Measurements from ENCODE around the gene ISY1.
"Not testable (repeated sequence)": the region's sequence is repeated elsewhere in the genome, so short reads cannot be mapped to it uniquely, and the experiment has no call there.

The ISY1 gene

DNA sequence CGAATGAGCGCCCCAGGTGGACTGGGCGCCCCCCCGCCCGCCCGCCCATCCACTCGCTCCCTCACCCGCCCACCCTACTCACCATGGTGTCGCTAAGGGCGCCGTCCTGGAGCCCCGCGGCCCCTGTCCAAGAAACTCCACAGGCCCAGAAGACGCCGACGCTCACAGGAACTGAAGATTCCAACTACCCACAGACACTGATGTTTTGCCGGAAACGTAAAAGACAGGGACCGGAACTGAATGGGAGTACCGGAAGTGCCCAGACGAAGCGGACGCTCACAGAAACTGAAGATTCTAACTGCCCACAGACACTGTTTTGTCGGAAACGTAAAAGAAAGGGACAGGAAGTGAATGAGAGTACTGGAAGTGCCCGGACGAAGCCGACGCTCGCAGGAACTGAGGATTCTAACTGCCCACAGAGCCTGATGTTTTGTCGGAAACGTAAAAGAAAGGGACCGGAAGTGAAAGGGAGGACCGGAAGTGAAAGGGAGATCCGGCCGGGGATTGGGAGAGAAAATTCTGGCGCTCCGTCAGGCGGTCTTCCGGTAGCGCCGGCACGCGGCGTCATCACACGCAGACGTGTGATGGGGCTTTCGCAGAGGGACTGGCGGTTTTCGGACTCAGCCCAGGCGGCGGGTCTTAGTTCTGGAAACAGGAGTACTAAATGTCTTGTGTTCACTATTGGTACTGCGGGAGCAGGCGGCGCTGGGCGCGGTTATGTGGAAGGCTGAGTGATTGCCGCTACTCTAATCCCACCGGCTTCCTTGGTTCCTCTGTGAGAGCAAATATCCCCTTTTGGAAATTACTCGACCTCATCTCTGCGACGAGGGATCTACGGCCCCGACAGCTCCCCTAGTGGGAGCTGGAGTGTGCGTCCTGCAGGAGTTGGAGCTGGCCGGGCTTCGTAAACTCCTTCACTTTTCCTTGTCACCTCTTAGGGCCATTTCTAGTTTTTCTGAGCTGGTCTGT, at the start of gene ISY1:
ISY1 (minus strand) TSS at position 173 of the 969 bp plus-strand sequence; CDS start at position 85, 88 bp downstream.
- peak; percentile 99 for DNase-seq (ENCODE audit: low read depth)

DNA sequence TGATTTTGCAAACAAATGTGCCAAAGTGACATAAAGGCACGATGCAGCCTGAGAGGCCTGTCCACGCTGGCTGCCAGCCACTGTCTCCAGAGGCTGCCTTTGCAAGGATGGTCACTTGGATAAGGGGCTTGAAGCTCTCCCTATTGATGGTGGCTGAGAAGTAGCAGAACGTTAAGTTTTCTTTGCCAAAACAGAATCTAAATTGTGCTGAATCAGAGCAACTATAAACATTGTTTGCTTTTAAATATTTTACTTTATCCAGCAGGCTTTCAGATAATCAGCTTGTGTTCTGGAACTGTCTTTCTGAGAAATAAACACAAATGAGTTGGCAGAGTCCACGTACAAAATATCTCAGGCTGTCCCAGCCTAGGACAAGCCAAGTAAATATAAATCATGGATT, 46.6 kb upstream of the ISY1 start:
- no peak for DNase-seq (ENCODE audit: low read depth)

DNA sequence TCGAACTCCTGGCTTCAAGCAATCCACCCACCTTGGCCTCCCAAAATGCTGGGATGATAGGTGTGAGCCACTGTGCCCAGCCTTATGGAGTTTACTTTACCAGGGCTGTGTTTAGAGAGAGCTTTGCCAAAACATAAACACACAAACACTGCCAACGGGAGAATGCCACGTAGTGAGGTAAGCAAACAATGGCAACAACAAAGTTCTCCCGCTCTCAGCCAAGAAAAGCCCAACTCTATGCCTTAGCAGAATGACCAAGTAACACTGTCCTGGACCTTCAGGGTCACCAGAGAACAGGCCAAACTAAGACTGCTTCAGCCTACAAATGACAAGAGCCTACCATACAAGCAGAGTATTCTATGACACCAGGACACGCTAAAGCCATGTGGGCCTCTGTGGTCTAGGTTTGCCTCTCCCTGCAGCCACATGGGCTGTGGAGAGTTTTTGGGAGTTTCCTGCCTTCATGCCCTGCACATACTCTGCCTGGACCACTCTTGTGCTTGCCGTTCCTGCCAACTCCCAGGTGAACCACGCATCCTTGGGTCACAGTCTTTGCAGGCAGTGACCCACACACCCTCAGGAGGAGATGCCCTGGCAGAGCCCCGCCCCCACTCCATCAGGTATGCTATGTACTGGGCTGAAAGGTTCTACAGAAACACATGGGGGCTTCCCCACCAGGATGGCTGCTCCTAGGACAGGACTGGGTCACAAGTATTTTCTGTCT, 44.4 kb upstream of the ISY1 start:
- DNase-seq (ENCODE audit: low read depth): no peak

DNA sequence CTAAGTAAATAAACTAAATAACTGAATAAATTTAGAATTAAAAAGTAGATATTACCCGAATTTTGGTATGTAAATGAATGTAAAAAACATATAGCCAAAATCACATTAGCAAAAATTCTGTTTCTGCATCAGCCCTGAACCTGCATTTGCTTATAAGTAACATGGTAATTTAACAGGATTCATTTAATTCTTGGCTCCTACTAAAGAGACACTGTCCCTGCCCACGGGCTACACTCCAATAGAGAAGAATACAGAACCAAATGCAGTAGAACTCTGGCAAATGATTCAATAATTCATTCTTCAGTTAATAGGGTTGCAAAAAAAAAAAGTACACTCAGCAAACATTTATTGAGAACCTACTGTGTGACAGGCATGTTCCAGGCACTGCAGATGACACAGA, 43.6 kb upstream of the ISY1 start:
- DNase-seq (ENCODE audit: low read depth): no peak

DNA sequence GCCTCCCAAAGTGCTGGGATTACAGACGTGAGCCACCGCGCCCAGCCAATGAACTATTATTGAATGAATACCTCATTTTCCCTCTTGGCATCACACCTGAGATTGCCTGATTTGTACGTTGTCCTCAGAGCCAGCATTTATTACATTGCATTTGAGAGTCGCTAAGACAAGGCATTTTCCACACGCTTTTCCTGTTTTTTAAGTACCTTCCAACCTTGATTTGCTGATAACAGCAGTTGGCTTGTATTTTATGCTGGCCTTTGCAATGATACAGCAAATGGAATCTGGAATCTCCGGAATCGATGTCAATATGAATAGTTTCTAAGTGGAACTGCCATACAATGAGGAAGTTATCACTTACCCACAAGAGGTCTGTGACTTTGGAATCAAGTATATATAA, 38.5 kb upstream of the ISY1 start:
- no peak for DNase-seq (ENCODE audit: low read depth)

DNA sequence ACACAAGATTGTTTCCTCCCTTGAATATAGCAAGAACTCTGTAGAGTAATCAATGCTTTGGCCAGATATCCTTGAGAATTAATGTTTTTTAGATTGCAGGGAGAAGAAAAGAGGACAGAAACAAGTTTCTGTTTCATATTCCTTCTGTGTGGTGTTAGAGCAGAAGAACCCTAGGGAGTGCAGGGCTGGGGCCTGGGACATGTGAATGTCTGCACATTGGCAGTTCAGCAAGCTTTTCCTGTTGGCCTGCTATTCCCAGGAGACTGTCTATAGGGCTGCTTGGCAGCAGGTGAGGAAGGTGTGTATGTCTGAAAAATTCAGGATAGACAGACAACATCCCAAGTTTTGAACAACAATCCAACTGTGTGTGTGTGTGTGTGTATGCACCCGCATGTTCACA, 36.5 kb upstream of the ISY1 start:
- DNase-seq (ENCODE audit: low read depth): no peak

DNA sequence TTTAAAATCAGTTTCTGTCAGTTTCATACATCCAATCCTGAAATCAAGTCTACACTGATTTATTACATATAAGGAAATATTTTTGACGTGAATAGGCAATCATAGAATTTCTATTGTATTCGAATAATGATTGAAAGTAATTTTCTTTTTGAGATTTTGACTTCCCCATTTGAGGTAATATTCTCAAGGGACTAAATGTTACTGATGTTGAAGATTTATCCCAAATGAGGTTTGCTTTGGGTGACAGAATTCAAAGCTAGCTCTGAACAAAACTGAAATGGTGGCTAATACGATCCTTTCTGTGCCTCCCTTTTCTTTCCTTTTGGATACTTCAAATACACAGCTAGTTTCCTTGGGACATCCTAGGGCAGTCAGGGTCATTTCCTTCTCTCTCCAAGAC, 35.7 kb upstream of the ISY1 start:
- no peak for DNase-seq (ENCODE audit: low read depth)

DNA sequence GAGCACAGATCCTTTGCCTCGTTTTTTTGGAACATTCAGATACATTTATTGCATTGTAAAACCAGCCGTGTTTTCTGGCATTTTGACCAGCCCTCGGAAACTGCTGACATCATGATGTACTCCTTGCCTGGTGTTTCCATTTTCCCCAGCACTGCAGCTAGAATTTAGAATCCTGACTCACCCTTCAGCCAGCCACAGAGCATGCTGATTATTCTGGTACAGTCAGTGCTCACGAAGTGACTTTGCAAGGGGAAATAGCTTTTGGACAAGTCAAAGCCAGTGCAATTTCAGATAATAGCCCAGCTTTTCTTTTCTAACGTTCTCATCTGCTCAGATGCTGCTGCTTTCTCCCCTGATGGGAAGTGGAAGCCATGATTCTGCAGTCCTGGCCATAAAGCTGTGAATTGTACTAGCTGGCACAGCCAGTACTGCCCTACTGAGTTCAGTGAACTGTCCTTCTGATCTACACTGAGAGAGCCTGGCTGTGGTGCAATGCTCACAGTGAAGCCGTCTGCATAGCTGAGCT, 34.9 kb upstream of the ISY1 start:
- DNase-seq (ENCODE audit: low read depth): peak; percentile 96

DNA sequence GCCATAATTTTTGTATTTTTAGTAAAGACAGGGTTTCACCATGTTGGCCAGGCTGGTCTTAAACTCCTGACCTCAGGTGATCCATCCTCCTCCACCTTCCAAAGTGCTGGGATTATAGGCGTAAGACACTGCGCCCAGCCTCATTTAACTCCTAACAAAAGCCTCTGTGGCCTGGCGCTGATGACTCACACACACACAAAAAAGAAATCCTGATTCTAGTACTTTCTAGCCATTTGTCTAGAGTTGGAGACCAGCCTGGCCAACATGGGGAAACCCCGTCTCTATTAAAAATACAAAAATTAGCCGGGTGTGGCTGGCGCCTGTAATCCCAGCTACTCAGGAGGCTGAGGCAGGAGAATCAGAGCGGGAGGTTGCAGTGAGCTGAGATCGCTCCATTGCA, 28.9 kb upstream of the ISY1 start:
- not testable (repeated sequence) for DNase-seq (ENCODE audit: low read depth)

DNA sequence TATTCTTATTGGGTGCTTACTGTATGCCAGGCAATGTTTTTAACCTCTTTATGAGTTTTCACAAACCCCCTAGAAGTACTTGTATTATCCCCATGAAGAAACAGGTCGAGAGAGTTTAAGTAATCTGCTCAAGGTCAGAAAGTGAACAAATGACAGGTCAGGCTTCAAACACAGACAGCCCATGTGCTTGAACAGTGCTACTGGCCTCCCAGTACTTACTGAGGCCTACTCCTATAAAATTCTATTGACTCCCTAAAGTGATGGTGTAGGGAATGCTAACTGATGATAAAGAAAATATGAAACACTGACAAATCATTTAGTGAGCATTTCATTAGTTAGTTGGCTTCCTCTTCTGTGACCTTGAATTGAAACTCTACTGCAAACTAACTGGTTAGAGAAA, 27.0 kb upstream of the ISY1 start:
- no peak for DNase-seq (ENCODE audit: low read depth)

DNA sequence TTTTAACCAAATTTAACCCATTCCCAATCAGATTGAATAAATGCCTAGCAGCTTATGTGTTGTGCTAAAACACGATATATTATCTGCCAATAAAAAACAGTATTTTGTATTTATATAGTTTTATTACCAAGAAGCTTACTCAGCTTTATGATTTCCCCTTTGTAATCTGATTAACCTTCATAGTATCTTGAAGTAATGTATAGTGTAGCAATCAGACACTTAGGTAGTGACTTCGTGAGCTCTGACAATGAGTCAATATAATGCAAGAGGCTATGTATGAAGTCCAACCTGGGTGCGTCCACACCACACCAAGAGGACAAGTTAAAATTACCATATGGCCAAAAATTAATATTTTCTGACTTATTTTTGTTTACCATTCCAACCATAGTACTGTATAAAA, 24.9 kb upstream of the ISY1 start:
- DNase-seq (ENCODE audit: low read depth): no peak

DNA sequence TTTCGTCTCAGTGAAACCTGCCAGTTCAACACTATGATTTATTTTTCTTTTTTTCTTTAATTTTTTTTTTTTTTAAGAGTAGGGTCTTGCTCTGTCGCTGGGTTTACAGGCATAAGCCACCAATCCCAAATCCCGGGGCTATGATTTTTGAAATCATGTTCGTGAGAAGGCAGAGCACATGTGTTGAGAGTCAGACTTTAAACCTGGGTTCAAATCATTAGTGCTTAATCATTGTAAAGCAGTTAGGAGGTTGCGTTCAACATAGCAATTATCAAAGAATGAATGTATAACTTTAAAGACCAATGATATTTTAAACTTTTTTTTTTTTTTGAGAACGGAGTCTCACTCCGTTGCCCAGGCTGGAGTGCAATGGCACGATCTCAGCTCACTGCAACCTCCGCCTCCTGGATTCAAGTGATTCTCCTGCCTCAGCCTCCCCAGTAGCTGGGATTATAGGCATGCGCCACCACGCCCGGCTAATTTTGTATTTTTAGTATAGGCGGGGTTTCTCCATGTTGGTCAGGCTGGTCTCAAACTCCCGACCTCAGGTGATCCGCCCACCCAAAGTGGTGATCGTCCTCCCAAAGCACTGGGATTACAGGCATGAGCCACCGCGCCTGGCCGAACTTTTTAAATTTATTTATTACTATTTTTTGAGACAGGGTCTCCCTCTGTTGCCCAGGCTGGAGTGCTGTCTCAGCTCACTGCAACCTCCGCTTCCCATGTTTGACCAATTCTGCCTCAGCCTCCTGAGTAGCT, 24.1 kb upstream of the ISY1 start:
- peak; percentile 17 for DNase-seq (ENCODE audit: low read depth)

DNA sequence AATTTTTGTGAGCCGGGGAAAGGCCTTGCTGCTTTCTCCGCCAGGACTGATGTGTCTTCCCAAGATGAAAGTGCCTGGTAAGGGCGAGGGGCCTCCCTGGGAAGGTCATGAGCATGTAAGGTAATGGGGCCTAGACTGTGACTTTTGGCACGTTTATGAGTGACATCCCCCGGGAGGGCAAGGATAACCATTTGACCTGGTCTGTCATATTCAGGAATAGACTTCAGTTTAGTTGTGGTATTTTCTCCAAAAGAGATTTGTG, 23.5 kb upstream of the ISY1 start:
- DNase-seq (ENCODE audit: low read depth): peak; percentile 52

DNA sequence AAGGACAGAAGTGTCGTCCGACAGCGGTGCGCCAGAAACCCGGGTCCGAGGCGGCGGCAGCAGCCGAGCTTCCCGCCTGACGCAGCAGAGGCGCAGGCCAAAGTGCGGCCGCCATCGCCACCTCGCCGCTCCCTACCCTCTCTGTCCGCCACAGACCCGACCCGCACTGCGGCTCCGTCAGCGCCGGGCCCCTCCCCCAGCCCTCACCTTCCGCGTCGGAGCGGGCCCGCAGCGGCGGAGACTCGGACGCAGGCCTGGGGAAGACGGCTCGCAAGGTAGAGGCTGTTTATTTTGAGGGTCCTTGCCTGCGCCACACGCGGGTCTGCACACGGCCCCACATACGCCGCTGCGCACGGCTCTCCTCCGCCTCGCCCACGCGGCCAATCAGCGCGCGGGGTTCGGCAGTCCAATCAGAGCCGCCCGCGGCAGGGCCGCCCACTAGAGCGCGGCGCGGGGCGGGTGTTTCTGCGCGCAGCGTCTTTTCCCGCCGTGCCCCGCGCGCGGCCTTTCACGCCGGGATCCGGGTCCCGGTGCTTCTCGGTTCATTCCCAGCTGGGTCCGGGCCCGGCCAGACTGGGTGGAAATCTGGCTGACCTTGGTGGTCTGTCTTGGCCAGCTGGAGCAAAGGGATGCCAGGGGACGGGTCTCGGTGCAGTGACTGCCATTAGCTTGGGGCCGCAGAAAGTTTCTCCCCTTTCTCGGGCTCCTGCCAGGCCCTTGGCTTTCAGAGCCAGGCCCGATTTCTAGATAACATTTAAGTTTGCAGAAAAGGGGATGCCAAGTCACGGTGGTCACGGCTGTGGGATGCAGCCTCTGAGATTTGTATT, 22.9 kb upstream of the ISY1 start, which contains the start of gene CNBP:
CNBP (minus strand) TSS at position 328 of the 827 bp plus-strand sequence. CDS start 12,139 bp downstream, outside the sequence.
- DNase-seq (ENCODE audit: low read depth): peak; percentile 96

DNA sequence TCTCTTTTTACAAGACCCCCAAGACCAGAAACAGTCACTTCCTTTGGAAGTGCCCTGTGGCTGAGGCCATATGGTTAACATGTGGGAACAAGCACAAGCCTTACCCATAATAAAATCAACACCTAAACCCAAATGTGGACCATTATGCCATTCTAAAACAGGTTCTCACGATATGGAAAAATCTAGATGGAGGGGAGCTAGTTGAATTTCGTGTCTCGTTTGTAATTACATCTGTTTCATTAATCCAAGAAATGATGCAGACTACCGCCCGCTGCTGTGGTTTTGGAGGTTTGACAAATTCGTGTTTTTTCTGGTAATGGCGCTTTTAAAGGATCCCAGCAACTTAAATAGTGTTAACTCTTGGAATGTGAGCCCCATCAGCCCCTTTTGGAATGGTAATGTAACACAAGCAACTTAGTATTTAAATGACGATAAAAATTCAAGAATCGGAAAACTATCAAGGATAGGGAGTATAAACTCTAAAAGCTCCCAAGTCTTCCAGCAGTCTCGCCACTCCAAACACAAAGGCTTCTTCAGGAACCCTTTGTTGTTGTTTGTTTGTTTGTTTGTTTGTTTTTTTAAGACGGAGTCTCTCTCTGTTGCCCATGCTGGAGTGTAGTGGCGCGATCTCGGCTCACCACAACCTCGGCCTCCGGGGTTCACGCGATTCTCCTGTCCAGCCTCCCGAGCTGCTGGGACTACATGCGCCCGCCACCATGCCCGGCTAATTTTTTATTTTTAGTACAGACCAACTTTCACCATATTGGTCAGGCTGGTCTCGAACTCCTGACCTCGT, 21.7 kb upstream of the ISY1 start:
- DNase-seq (ENCODE audit: low read depth): peak; percentile 76

DNA sequence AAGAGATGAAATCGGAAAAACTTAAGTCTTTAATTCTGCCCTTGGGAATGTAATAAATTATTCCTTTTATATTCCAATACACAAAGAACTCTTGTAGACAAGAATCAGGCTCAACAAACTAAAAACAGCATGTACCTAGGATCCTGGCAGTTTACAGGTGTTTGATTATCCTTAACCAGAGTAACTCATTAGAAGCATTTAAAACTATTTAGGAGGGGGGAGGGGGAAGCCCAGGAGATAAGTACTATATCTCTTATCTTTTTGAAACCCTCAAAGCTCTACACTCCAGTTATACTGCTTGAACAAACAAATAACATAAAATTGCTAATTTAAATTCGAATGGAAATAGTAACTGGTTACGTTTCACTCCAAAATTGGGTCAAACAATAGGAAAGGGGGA, 21.0 kb upstream of the ISY1 start:
- DNase-seq (ENCODE audit: low read depth): no peak

DNA sequence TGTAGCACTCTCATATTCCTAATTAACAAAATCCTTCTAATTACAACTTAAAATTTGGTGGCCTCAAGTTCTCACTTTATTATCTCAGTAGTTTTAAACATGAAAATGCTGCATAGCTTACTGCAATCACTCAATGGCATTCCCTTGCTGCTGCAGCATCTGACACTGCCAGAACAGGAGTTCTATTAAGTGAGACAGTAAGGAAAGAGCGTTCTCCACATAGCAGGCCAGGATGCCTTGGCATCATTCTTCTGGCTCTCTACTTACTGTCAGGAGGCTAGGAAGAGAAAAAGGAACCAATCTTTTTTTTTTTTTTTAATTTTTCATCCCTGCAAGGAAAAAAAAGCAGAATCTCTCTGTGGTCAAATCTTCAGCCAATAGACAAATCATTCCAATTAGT, 19.6 kb upstream of the ISY1 start:
- DNase-seq (ENCODE audit: low read depth): no peak

DNA sequence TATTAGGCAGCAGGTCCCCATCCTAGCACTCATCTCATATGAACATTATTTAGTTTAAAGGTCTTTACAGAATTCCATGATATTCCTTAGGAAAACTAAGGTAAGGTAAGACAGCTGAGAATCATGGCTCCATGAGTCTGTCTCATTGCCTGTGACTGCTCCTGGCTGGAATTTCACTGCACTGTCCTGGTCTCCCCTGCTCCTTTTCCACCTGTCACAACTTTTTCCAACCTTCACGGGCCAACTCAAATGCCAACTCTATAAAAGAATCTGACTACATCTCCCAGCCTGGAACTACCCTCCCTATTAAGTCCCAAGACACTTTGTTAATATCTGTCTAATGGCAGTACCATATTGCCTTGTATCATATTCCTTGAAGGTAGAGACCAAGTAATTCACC, 15.2 kb upstream of the ISY1 start:
- DNase-seq (ENCODE audit: low read depth): no peak

DNA sequence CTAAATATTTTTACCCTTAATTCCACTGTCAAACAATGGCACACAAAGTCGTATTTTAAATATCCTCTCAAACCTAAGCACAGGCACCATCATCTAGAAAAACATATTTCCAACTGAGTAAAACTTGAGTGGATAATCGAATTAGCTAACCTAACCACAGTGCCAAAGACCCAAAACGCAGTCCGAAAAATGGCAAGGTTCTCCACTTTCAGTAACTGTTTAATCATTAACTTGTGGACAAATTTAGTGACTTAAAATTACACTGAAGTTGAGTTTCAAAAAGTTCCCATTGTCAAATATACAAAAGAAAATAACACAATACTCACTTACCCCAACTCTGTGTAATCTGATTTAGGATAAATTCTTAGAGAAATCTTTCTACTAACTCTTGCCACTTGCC, 12.9 kb upstream of the ISY1 start:
- DNase-seq (ENCODE audit: low read depth): no peak

DNA sequence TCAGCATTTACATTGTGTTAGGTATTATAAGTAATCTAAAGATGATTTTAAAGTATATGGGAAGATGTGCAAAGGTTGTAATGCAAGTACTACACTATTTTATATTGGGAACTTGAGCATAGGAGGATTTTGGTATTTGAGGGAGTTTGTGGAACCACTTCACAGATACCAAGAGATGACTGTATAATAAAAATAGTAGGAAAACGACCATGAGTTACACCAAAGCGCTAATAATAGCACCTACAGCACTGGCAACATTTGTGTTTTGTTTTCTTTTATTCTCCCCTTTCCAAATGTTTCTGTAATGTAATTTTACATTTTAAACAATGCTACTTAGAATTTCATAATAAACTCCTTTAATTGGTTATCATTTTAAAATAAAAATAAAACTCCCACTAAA, 12.3 kb upstream of the ISY1 start:
- DNase-seq (ENCODE audit: low read depth): no peak

All from ELR (cell line).